Hepatocyte (in vitro differentiated cells): Measurements from ENCODE around the gene ARID3A. TPM values are rescaled to one million over a fixed set of nuclear protein-coding genes. Genes with fewer than 3 reads are reported as not detected.
A peak's percentile ranks its signal among the peaks of the same experiment; 100 is the strongest.

Experiments
- DNase-seq: peaks from one replicate; pipeline ENCODE4 v3.0.0-alpha.2; 2016; ENCODE audit warnings: low spot score
- H2AFZ ChIP-seq: fragments of 200-600 bp; sonication (generic); 2 replicates; pipeline ENCODE4 v1.6.0; 2016; ENCODE audit warnings: antibody characterized with exemption, mild to moderate bottlenecking
- H3K27ac ChIP-seq: fragments of 200-600 bp; sonication (generic); 2 replicates; pipeline ENCODE4 v1.5.1; 2016; ENCODE audit warnings: mild to moderate bottlenecking
- H3K27me3 ChIP-seq: fragments of 200-600 bp; sonication (generic); 2 replicates; pipeline ENCODE4 v1.6.1; 2016
- H3K36me3 ChIP-seq: fragments of 200-600 bp; sonication (generic); replicated peaks from 2 replicates; pipeline ENCODE4 v1.5.1; 2016; ENCODE audit warnings: low read depth; ENCODE audit not compliant: insufficient read depth
- H3K4me1 ChIP-seq: fragments of 200-600 bp; sonication (generic); 2 replicates; pipeline ENCODE4 v1.5.1; 2016; ENCODE audit warnings: mild to moderate bottlenecking, moderate library complexity; ENCODE audit not compliant: insufficient read depth
- H3K4me2 ChIP-seq: fragments of 200-600 bp; sonication (generic); 2 replicates; pipeline ENCODE4 v1.6.0; 2016
- H3K4me3 ChIP-seq: fragments of 200-600 bp; sonication (generic); 2 replicates; pipeline ENCODE4 v1.5.1; 2016; ENCODE audit warnings: mild to moderate bottlenecking
- H3K79me2 ChIP-seq: fragments of 200-600 bp; sonication (generic); 2 replicates; pipeline ENCODE4 v1.6.0; 2017; ENCODE audit warnings: mild to moderate bottlenecking
- H3K9me2 ChIP-seq: fragments of 200-600 bp; sonication (generic); replicated peaks from 2 replicates; pipeline ENCODE4 v1.6.0; 2017; ENCODE audit warnings: mild to moderate bottlenecking; ENCODE audit not compliant: insufficient read depth
- H3K9me3 ChIP-seq: fragments of 200-600 bp; sonication (generic); 2 replicates; pipeline ENCODE4 v1.5.1; 2016; ENCODE audit warnings: low read depth, mild to moderate bottlenecking
- H4K20me1 ChIP-seq: fragments of 200-600 bp; sonication (generic); 2 replicates; pipeline ENCODE4 v1.6.0; 2016; ENCODE audit warnings: mild to moderate bottlenecking; ENCODE audit not compliant: insufficient read depth, poor library complexity, severe bottlenecking
- EZH2 ChIP-seq: fragments of 200-600 bp; sonication (generic); IDR thresholded peaks from 2 replicates; pipeline ENCODE4 v1.6.1; 2016; ENCODE audit warnings: antibody characterized with exemption, mild to moderate bottlenecking, borderline replicate concordance
- EZH2phosphoT487 ChIP-seq: fragments of 200-600 bp; sonication (generic); IDR thresholded peaks from one replicate; pipeline ENCODE4 v1.6.1; 2018; ENCODE audit warnings: antibody characterized with exemption, mild to moderate bottlenecking, low read depth, moderate library complexity; ENCODE audit not compliant: unreplicated experiment, severe bottlenecking
- WGBS: methylation state at CpG from one replicate; pipeline ENCODE4 v1.1.6; 2016; ENCODE audit warnings: low lambda C conversion rate; ENCODE audit errors: missing lambda C conversion rate; 5-methylcytosine and 5-hydroxymethylcytosine counted together
- polyA plus RNA-seq: library from polyadenylated mRNA; unstranded; fragments of >200 nt; fragmentation: Nextera tagmentation; extraction: Ambion mirVana; gene quantifications from 2 replicates; pipeline ENCODE4 v1.2.1, GENCODE V29; 2016
- total RNA-seq: library from RNA; depleted of rRNA; stranded (reverse); fragments of >200 nt; gene quantifications from 2 replicates; pipeline ENCODE4 v1.2.3, GENCODE V29; 2014
- TF ChIP-seq, protein P1 (sequence below): fragments of 200-600 bp; sonication (generic); IDR thresholded peaks from 2 replicates; pipeline ENCODE4 v1.5.1; 2016; ENCODE audit warnings: antibody characterized with exemption, mild to moderate bottlenecking; ENCODE audit not compliant: poor library complexity

ARID3A gene
- total and polyA plus RNA-seq, 2 experiments from 2014 or later: 122 to 180 TPM

DNA sequence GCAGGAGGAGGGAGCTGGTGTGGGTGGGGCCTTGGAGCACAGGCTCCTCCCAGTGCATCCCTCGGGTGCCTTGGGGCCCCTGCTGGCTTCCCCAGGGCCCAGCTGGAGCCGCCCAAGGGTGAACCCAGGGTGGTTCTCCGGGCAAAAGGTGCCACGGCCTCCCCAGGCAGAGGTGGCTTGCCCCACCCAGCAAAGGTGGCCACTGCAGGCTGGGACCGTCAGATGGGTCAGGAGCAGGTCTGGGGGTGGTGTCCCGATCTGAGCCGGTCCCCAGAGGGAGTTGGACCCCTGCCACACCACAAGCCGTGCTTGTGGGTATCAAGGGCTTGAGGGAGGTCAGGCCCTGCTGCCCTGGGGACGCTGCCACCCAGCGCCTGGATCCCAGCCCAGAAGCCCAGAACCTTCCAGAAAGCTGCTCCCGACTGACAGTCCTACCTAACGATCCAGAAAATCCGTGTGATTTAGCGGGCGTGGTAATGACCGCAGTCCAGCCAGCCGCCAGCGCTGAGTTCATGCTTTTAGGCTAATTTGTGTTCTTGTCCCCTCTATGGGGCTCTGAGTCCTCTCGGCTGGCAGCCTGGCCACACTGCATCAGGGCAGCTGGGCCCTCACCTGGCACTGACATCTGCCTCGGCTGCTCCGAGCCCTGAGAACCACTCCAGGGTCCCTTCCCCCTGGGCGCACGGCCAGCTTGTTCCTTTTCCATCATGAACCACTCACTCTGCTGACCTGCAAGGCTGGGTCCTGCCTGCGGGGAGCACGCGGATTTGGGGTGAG, 69.4 kb downstream of the ARID3A start:
- H3K9me2 ChIP-seq: no peaks in the 10 kb centered on the region
- DNase-seq: no peak
- H2AFZ ChIP-seq: no peak overlapping the region
- H3K4me1 ChIP-seq: peaks cover 11% of the 10 kb centered on the region
- peaks cover 43% of the 10 kb centered on the region for H3K27me3 ChIP-seq
- H3K36me3 ChIP-seq: no peaks in the 10 kb centered on the region
- H3K27ac ChIP-seq: no peak overlapping the region
- H3K9me3 ChIP-seq: no peaks in the 10 kb centered on the region
- H3K4me3 ChIP-seq: no peak overlapping the region
- 86% methylated on average over 26 of the region's 26 CpGs for WGBS
- TF ChIP-seq EZH2phosphoT487: no peak
- no peaks in the 10 kb centered on the region for H3K79me2 ChIP-seq
- H3K4me2 ChIP-seq: no peak overlapping the region
- no peaks in the 10 kb centered on the region for H4K20me1 ChIP-seq

DNA sequence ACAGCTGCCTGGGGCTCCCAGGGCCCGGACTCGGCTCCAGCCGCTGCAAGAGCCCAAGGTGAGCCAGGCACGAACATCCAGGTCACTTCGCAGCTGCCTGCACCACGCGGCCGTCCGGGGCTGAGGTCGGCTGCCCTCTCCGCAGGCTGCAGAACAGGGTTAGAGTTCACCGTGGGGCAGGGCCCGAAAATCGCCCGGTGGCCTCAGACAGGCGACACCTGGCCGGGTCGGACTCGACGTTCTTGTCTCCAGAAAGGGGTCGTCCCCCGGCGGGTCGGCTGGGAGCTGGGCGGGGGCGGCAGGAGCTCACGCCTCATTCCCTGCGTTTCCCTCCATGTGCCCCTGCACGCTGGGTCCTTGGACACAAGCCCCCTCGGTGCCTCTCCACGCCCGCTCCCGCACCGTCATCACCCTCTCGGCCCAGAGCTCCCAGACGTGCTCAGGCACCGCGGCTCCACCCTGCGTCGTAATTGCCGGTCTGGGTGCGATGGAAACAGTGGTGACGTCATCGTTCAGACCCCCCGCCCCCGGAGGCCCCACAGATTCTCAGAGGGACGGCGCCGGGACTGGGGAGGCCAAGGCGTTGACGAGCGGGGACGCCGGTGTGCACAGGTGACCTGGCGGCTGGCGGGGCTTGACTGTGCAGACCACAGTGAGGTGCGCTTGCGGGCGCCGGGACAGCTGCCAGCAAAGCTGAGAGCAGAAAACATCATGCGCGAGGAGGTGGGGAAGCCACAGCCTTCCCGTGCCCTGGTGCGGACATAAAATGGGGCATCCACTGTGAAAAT, 70.4 kb downstream of the ARID3A start:
- Histone ChIP-seq H3K9me2 (no peaks in the 10 kb centered on the region), H3K27ac (no peak overlapping the region), H4K20me1 (no peaks in the 10 kb centered on the region), H3K36me3 (no peaks in the 10 kb centered on the region), H3K9me3 (no peaks in the 10 kb centered on the region), H3K27me3 (peaks cover 46% of the 10 kb centered on the region), H3K4me1 (peaks cover 11% of the 10 kb centered on the region), H2AFZ (no peak overlapping the region), H3K4me3 (no peak overlapping the region), H3K4me2 (peak overlapping the region; percentile 85), H3K79me2 (no peaks in the 10 kb centered on the region)
- TF ChIP-seq EZH2 (peak; percentile 42), EZH2phosphoT487 (no peak)
- TF ChIP-seq, protein P1, sequence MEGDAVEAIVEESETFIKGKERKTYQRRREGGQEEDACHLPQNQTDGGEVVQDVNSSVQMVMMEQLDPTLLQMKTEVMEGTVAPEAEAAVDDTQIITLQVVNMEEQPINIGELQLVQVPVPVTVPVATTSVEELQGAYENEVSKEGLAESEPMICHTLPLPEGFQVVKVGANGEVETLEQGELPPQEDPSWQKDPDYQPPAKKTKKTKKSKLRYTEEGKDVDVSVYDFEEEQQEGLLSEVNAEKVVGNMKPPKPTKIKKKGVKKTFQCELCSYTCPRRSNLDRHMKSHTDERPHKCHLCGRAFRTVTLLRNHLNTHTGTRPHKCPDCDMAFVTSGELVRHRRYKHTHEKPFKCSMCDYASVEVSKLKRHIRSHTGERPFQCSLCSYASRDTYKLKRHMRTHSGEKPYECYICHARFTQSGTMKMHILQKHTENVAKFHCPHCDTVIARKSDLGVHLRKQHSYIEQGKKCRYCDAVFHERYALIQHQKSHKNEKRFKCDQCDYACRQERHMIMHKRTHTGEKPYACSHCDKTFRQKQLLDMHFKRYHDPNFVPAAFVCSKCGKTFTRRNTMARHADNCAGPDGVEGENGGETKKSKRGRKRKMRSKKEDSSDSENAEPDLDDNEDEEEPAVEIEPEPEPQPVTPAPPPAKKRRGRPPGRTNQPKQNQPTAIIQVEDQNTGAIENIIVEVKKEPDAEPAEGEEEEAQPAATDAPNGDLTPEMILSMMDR: no peak
- 22% methylated on average over 58 of the region's 64 CpGs for WGBS
- peak; percentile 88 for DNase-seq

DNA sequence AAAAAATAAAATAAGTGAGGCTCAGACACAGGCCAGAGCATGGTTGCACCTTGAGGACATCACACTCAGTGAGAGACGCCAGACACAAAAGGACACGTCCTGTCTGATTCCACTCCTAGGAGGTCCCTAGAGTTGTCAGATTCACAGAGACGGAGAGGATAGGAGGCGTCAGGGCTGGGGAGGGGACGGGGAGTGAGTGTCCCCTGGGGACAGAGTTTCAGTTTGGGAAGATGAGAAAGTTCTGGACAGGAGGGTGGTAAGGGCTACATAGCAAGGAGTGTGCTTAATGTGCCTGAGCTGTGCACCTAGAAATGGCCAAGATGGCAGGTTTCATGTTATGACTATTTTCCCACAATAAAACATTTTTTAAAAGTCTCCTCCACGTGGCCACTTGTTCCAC, 72.2 kb downstream of the ARID3A start:
- 59% methylated on average over 6 of the region's 6 CpGs for WGBS

More for the DNA sequence above, 72.2 kb downstream of the ARID3A start:
- Histone ChIP-seq H3K27ac (no peak overlapping the region), H3K9me3 (no peaks in the 10 kb centered on the region), H3K4me3 (no peak overlapping the region), H4K20me1 (no peaks in the 10 kb centered on the region), H3K4me2 (no peak overlapping the region), H3K27me3 (peaks cover 53% of the 10 kb centered on the region), H3K4me1 (peaks cover 18% of the 10 kb centered on the region), H3K36me3 (no peaks in the 10 kb centered on the region), H2AFZ (no peak overlapping the region), H3K79me2 (no peaks in the 10 kb centered on the region), H3K9me2 (no peaks in the 10 kb centered on the region)
- TF ChIP-seq EZH2phosphoT487: no peak
- no peak for TF ChIP-seq EZH2
- TF ChIP-seq, protein P1: no peak
- no peak for DNase-seq
